ENCODE results near the gene PAX2.

PAX2 gene

DNA sequence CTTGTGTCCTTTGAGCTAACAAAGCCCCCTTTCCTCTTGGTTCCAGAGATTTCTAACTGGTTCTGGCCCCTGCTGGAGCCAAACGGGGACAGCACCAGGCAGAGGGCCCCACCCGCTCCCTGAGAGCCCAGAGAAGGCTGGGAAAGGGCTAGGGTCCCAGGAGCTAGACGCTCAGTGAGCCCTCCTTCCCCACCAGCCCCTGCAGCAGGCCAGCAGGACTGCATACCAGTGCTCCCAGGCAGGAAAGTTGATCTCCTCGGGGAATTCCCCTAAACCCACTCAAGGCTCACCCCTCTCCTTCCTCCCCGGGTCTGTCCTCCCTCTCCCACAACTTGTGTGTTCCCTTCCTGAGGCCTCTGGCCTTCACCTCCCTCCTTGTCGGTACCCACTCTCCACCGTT is 47.7 kb downstream of the PAX2 start:
- DNase-seq, result no peak

- DNase-seq, result no peak
These were observed 54.5 kb downstream of the PAX2 start for GRCh38 chr10:100799881-100800280.

DNA sequence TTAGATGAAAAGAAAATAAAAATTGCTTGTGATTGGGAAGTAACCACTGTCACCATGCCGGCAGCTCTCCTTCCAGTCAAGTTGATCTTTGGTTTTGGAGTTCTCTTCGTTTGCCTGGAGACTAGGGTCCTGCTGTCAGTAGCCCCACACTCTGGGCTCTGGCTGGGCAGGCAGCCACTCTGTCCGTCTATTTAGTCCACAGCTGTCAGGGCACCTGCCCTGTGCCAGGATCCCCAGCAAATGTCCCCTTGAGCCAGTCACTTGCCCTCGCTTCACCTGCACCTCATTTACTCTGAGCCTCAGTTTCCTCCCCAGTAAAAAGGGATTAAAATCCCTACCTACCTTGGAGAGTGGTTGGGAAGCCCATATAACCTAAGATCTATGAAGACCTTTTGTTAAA is 55.5 kb downstream of the PAX2 start:
- no peak for DNase-seq

GRCh38 chr10:100802196-100802595 is 56.8 kb downstream of the PAX2 start:
- DNase-seq, result no peak

GRCh38 chr10:100802607-100803006 is 57.2 kb downstream of the PAX2 start:
- DNase-seq, result no peak

DNA sequence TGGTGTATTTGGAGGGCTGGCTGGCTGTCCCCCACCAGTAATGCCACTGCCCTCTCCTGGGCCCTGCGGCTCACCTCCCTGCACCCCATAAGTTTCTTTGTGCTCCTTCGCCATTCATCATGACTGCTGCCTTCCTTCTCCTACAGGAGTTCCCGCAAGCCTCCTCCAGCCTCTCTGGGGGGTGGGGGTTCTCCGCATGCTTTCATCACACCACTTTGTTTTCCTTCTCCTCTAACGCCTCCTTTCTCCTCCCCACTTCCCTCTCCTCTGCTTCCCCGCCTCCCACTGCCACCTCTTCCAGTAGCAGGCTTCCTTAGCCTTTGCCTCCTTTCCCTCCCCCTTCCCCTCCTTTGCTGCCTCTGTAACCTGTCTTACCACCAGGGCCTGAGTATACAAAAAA is 58.1 kb downstream of the PAX2 start:
- DNase-seq, result no peak

DNA sequence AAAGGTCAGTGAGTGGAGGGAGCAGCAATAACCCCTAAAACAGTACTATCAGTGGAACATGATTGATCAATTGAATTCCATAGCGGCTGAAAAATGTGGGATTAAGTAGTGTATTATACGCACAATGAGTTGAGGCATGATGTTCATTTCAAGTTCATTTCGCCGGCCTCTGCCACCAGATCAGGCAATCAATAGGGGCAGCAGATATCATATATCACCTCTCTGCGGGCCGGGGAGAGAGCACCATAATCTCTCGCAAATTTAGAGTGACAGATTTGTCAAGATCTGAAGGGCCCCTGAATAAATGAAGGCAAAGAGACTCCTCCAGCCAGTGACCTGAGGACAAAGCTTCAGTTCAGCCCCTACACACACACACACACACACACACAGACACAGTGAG is 58.5 kb downstream of the PAX2 start:
- no peak for DNase-seq

- no peak for DNase-seq
These were observed 60.4 kb downstream of the PAX2 start for GRCh38 chr10:100805543-100806355.

GRCh38 chr10:100806356-100806645 is 60.9 kb downstream of the PAX2 start:
- no peak for DNase-seq

DNA sequence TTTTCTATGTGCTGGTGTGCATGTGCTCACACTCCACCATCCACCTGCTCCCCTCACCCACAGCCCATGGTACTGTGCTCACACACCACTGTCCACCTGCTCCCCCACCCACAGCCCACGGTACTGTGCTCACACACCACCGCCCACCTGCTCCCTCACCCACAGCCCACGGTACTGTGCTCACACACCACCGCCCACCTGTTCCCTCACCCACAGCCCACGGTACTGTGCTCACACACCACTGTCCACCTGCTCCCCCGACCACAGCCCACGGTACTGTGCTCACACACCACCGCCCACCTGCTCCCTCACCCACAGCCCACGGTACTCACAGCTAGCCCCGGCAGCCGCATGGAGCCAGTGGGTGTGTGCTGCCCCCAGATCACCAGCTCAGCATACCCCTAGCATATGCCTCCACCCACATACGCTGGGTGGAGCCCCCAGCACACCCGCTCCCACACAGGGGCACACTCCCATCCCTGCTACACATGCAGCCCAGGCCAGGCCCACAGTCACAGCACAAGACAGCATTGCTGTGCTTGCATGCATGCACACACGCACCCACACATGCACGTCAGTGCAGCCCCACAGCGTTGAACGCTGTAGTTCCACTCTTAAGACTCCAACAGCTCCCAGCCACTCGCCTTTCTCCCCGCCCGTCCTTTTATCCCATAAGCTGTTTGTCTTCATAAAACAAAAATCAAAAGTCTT is 62.0 kb downstream of the PAX2 start:
- DNase-seq, result no peak

- no peak for DNase-seq
These were observed 63.5 kb downstream of the PAX2 start for GRCh38 chr10:100808876-100809275.

DNA sequence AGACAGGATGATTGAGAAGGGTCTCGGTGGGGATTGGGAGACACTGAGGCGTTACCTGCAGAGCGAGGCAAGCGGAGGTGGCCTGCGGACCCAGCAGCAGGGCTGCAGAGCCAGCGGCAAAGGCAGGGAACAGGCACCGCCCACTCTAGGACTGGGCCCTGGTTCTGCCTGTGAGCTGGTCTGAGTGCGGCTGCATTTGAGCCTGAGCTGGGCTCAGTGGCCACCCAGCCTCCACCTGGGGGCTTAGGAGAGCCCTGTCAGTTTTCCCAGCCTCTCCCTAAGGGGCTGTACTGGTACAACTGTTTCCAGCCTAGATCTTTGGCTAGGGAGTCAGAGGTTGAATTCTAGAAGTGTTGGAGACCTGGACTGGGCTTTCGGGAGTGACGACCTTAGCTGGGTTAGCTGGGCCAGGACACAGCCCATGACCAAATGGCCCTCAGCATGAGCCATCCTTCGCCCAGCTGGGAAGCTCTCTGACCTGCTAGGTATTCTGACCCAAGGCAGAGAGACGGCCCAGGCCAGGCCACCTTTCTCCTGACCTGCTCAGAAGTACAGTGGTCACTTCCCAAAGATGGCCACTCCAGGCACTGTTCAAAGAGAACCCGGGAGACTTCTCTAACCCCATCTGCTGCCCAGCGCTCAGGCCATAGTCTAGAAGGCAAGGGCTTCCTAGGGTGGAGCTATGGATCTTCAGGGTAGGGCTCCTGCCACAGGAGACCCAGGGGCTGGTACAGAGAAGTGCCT is 64.9 kb downstream of the PAX2 start:
- DNase-seq, result no peak

GRCh38 chr10:100810835-100811116 is 65.4 kb downstream of the PAX2 start:
- DNase-seq, result no peak

DNA sequence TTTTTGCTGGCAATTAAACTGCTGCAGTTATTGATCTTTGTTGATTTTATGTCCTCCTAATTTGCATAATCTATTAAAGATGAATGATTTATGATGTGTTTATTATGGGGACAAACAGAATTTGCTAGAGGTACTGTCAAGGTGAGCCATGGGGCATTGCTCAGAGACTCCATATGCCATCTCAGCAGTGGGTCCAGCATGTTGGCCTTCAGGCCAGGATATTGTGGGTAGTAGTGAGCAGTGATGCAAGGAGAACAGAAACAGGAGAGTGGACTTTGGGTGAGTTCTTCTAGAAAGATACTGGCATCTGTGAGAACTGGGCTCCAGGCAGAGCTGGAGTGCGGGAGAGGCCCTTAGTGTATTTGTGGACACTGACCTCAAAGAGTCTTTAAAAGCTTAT is 65.9 kb downstream of the PAX2 start:
- no peak for DNase-seq

DNA sequence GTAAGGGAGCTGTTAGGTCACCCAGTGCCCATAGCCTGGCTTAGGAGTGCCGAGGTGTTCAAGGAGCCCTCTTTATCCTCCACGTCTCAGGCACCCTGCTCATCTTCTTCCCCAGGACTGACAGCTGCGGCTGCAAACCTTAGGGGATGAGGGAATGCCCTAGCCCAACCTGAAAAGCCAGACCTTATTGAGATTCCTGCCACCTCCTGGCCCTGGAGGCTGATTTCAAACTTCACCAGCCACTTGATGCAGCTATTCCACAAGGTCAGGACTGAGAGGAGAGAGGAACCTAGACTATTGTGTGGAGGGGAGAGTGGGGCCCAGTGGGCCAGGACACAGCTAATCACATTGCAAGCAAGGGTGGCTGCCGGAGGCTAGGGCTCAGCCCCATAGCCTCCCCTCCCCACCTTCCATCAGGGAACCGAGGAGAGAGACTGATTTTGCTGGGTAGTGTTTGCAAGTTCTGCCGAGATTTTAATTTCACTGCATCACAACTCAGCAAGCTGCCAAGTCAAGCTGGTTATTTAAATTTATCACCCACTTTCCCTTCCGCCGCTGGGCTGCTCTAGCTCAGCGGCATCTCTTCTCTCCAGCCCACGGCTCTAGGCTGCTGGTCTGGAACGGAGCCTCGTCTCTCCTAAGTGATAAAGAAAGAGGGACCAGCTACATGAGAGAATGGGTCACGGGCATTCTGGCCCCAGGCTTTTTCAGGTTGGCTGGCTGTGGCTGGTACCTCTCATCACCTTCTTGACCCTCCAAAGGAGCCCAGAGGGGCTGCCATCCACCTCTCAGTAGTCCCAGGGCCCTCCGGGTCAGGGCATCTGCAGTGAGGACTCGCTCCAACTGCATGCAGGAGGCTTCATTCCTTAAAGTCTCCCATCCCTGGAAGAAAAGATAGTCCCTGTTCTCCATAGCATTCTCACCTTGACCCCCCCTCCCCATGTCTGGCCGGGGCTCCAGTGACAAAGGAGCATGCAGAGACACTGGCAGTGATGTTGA is 66.7 kb downstream of the PAX2 start:
- DNase-seq, result no peak

DNA sequence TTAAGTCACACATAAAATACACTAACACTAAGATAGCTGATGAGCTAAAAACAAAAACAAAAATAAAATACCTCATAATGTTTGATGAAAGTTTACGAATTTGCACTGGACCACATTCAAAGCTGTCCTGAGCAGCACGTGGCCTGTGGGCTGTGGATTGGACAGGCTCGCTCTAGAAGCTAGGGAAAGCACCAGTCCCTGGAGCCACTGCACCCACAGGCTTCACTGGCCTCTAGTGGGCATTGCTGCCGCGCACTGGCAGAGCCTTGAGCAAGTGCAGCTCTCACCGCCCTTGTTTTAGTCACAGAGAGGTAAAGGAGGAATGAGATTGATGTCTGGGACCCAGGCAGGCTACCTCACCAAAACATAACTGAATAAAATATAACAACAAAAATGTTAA is 67.6 kb downstream of the PAX2 start:
- DNase-seq, result no peak

GRCh38 chr10:100814751-100815474 is 69.5 kb downstream of the PAX2 start:
- DNase-seq, result no peak

- DNase-seq, result no peak
These were observed 71.3 kb downstream of the PAX2 start for GRCh38 chr10:100816671-100817070.

DNA sequence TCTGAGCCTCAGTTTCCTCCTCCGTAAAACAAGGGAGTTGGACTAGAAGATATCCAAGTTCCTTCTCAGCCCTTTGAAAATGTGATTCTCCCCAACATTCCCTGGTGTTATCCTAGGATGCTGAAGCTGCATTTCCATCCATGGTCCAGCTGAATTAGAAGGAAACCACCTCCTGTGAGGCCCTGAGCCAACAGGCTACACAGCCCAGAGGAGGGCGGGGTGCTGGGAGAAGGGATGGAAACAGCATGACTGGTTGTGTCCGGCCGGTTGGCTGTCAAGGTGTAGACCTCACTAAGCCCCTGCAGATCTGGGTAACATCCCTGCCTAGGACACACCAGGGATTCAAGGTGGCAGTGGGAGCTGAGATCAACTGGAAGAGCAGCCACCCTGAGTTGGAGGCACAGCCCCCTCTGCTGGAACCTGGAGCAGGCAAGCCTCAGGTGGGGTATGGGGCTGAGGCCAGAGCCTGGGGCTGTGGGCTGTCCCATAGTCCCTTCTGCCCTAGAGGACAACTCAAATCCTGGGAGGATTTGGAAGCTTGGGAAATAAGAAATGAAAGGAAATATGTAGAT is 72.0 kb downstream of the PAX2 start:
- DNase-seq, result no peak

DNA sequence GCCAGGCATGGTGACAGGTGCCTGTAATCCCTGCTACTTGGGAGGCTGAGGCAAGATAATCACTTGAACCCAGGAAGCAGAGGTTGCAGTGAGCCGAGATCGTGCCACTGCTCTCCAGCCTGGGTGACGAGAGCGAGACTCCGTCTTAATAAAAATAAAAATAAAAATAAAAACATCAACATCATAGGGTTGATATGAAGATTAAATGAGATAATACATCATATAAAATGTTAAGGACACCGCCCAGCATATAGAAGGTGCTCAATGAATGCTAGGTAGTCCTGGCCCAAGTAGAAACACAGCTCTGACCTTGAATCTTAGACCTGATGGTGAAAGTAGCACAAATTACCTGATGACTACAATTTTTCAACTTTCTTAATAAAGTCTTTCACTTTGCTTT is 74.0 kb downstream of the PAX2 start:
- DNase-seq, result no peak

DNA sequence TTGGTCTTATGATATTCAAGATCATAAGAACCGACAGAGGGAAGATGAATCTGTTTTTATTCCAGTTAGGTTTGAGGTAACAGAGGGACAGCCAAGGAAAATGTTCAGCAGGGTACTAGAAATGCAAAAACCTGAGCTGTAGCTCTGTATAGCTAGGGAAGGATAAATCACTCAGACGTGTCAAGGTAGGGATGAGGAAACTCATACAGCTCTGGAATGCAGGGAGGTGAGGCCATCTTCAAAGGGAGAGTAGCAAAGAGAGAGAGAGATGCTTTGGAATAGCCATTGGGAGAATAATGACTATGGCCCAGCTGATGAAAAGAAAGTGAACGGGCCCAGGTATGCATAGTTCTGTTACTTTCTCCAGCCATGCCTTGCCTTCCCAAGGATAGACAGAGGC is 77.8 kb downstream of the PAX2 start:
- DNase-seq, result no peak

DNA sequence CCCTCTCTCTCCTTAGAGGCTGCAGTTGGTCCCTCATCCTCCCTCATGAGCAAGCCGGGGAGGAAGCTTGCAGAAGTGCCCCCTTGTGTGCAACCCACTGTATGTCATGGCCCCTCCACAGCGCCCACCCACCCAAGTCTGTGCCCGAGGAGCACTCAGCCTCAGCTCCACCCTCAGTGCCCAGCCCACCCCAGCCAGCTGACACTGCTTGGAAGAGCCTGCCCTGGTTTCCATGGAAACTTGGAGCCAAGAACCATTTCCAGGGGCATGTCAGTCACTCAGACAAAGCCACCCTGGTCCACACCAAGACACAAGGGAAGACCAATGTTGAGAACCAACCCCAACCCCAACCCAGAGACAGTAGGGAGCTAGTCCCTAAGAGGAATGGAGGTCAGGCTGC is 79.5 kb downstream of the PAX2 start:
- no peak for DNase-seq

All from hematopoietic multipotent progenitor cell treated with erythropoietin and hydrocortisone succinate and interleukin-3 and kit ligand, for 6 days (in vitro differentiated cells).